Gastroesophageal sphincter (tissue), 4 donors: ENCODE data around the gene PLEKHA3. TPM values are rescaled to one million over a fixed set of nuclear protein-coding genes. Genes with fewer than 3 reads are reported as not detected.

Experiments used
- ATAC-seq: fragments of 150-250 bp; one replicate; pipeline ENCODE4 v1.9.1; 2016; ENCODE audit warnings: mild to moderate bottlenecking, moderate library complexity
- H3K27ac ChIP-seq, 4 donors: fragments of 200-600 bp; sonication (generic) in 3 of 4; 1 replicate in 3 of 4; 2 replicates in 1 of 4; pipeline ENCODE4 v1.5.1; 2016 to 2019
- H3K27me3 ChIP-seq: fragments of 200-600 bp; sonication (generic); one replicate; pipeline ENCODE4 v1.5.1; 2019
- H3K36me3 ChIP-seq, 2 donors: fragments of 200-600 bp; sonication (generic); one replicate each; pipeline ENCODE4 v1.5.1; 2019; ENCODE audit warnings: control low read depth in 1 of 2
- H3K4me1 ChIP-seq, 3 donors: fragments of 200-600 bp; sonication (generic); 1 replicate in 2 of 3; 2 replicates in 1 of 3; pipeline ENCODE4 v1.5.1; 2016 to 2019; ENCODE audit warnings: control low read depth in 2 of 3
- H3K4me3 ChIP-seq, 2 donors: fragments of 200-600 bp; sonication (generic); one replicate each; pipeline ENCODE4 v1.5.1; 2019; ENCODE audit warnings: mild to moderate bottlenecking in 1 of 2, moderate library complexity in 1 of 2
- H3K9me3 ChIP-seq, 3 donors: fragments of 200-600 bp; sonication (generic); one replicate each; pipeline ENCODE4 v1.5.1; 2017 to 2019; ENCODE audit warnings: control low read depth in 2 of 3
- EP300 ChIP-seq: sonication (generic); formaldehyde crosslinking; IDR thresholded peaks from one replicate; pipeline ENCODE4 v1.6.1; 2017; ENCODE audit warnings: antibody characterized with exemption, mild to moderate bottlenecking
- POLR2A ChIP-seq, 2 donors: fragments of 450-650 bp; IDR thresholded peaks; one replicate each; pipeline ENCODE4 v1.6.1; 2017; ENCODE audit warnings: antibody characterized with exemption in 2 of 2, mild to moderate bottlenecking in 2 of 2, moderate library complexity in 1 of 2
- POLR2AphosphoS5 ChIP-seq: sonication (generic); formaldehyde crosslinking; IDR thresholded peaks from one replicate; pipeline ENCODE4 v1.6.1; 2017; ENCODE audit warnings: antibody characterized with exemption
- WGBS, 2 donors: methylation state at CpG; one replicate each; pipeline ENCODE4 v1.1.5; 2018; ENCODE audit warnings: low coverage in 1 of 2; 5-methylcytosine and 5-hydroxymethylcytosine counted together
- total RNA-seq, 4 donors: library from RNA; depleted of rRNA; stranded (reverse); fragments of >200 nt; gene quantifications; one replicate each; pipeline ENCODE4 v1.1.0, GENCODE V29; 2016
- TF ChIP-seq, protein P1 (sequence below), 4 experiments: fragments of 200-600 bp in 2 of 4; fragments of 450-650 bp in 2 of 4; sonication (generic) in 1 of 4; IDR thresholded peaks; one replicate each; pipeline ENCODE4 v1.5.1; 2017 to 2019; ENCODE audit warnings: antibody characterized with exemption in 4 of 4, mild to moderate bottlenecking in 2 of 4, moderate library complexity in 2 of 4

PLEKHA3 gene
- total RNA-seq, 4 donors from 2014 or later = 21.4 to 35.6 (median 31.8) TPM

DNA sequence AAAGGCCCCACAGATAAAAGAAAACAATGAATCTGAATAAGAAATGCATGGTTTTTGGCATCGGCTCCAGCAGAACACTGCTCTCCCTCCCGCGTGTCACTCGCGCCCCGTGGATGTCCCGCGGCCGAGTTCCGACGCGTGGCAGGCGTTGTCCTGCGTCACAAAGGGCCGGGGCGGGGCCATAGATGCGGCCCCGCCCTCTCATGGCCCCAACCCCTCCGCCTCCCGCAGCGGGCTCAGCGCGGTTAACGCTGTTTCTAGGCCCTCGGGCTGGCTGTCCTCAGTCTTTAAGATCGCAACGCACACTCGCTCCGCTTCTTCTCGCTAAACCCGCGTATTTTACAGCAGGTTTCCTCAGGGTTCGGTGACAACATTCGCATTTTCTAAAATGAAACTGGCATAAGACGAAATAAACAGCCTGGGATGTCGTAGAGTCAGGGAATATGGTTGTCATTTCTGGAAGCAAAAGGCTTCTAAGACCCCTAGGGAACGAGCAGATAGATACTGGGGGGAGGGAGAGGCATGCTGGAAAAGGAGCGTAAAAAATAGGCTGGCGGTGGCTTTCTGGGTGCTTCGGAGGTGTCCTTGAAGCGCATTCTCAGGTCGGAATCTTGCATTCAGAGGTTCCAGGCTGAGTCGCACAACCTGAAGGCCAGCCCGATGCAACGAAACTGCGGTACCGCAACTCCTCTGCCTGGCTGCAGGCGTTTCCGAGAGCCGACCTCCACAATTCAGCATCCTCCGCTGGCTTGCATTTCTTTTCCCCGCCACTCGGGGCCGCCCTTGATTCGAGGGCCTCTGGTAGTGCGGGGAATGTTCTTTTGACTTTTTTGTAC, 1.6 kb upstream of the PLEKHA3 start, which contains the start of gene FKBP7:
Gene FKBP7, minus strand, starts transcription at position 162 of the 836 bp plus-strand sequence. Its CDS starts 101 bp downstream, at position 61.
- ATAC-seq = peak; percentile 85

DNA sequence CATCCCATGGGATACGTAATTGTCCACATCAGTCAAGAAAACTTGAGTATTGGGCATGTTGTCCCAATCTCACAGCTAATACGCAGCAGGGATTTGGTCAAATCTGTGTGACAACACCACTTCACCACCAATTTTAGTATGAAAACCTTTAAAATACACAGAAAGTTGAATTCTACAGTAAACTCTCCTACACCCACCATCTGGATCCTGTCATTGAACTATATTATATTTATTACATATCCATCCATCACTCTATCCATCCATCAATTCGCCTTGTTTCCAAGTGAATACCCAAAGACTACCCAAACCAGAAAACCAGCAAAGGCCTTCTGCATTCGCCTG, 1.0 kb upstream of the PLEKHA3 start:
- H3K4me1 ChIP-seq = peaks cover 12 to 65% (median 19%) of the 10 kb centered on the region in 3 donors
- 53 to 67% methylated on average over 4 of the region's 4 CpGs for WGBS, 2 donors
- no peaks in the 10 kb centered on the region for H3K27me3 ChIP-seq
- peak overlapping the region; percentile 68 to 88 for H3K4me3 ChIP-seq
- TF ChIP-seq POLR2A (IDR thresholded peaks at IDR 0.05) = no peak
- TF ChIP-seq EP300 = no peak
- TF ChIP-seq, protein P1, sequence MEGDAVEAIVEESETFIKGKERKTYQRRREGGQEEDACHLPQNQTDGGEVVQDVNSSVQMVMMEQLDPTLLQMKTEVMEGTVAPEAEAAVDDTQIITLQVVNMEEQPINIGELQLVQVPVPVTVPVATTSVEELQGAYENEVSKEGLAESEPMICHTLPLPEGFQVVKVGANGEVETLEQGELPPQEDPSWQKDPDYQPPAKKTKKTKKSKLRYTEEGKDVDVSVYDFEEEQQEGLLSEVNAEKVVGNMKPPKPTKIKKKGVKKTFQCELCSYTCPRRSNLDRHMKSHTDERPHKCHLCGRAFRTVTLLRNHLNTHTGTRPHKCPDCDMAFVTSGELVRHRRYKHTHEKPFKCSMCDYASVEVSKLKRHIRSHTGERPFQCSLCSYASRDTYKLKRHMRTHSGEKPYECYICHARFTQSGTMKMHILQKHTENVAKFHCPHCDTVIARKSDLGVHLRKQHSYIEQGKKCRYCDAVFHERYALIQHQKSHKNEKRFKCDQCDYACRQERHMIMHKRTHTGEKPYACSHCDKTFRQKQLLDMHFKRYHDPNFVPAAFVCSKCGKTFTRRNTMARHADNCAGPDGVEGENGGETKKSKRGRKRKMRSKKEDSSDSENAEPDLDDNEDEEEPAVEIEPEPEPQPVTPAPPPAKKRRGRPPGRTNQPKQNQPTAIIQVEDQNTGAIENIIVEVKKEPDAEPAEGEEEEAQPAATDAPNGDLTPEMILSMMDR (IDR thresholded peaks at IDR 0.05) = no peak
- no peak for TF ChIP-seq POLR2AphosphoS5
- peak overlapping the region; percentile 93 to 98 (median 94) for H3K27ac ChIP-seq
- ATAC-seq = no peak
- no peaks in the 10 kb centered on the region for H3K36me3 ChIP-seq
- H3K9me3 ChIP-seq = no peaks in the 10 kb centered on the region

More for the DNA sequence above, 1.6 kb upstream of the PLEKHA3 start, which contains the start of gene FKBP7:
- H3K27me3 ChIP-seq = no peaks in the 10 kb centered on the region
- H3K27ac ChIP-seq = peak within 1 kb of the TSS; percentile 93 to 98 (median 94)
- H3K9me3 ChIP-seq = no peaks in the 10 kb centered on the region
- H3K4me3 ChIP-seq = peak within 1 kb of the TSS; percentile 68 to 88
- no peaks in the 10 kb centered on the region for H3K36me3 ChIP-seq
- H3K4me1 ChIP-seq = peaks cover 12 to 65% (median 19%) of the 10 kb centered on the region in 3 donors
- TF ChIP-seq POLR2A (IDR thresholded peaks at IDR 0.05) = peak; percentile 63 to 83
- TF ChIP-seq EP300 = no peak
- TF ChIP-seq, protein P1 (IDR thresholded peaks at IDR 0.05) = peak; percentile 29 to 83 (median 65)
- TF ChIP-seq POLR2AphosphoS5 = peak; percentile 85
- 4 to 9% methylated on average over 19 to 31 of the region's 56 CpGs for WGBS, 2 donors

GRCh38 chr2:178479758-178480226, 465 bp upstream of the PLEKHA3 start:
- ATAC-seq = no peak
- WGBS, 2 donors = 25 to 52% methylated on average over 3 to 16 of the region's 19 CpGs
- peak overlapping the region; percentile 93 to 98 (median 94) for H3K27ac ChIP-seq
- no peaks in the 10 kb centered on the region for H3K27me3 ChIP-seq
- H3K36me3 ChIP-seq = no peaks in the 10 kb centered on the region
- TF ChIP-seq POLR2A (IDR thresholded peaks at IDR 0.05) = no peak
- TF ChIP-seq EP300 = no peak
- TF ChIP-seq POLR2AphosphoS5 = no peak
- TF ChIP-seq, protein P1 (IDR thresholded peaks at IDR 0.05) = no peak
- H3K4me3 ChIP-seq = peak overlapping the region; percentile 77 to 89
- H3K4me1 ChIP-seq = peaks cover 16 to 66% (median 19%) of the 10 kb centered on the region in 3 donors
- H3K9me3 ChIP-seq = no peaks in the 10 kb centered on the region

DNA sequence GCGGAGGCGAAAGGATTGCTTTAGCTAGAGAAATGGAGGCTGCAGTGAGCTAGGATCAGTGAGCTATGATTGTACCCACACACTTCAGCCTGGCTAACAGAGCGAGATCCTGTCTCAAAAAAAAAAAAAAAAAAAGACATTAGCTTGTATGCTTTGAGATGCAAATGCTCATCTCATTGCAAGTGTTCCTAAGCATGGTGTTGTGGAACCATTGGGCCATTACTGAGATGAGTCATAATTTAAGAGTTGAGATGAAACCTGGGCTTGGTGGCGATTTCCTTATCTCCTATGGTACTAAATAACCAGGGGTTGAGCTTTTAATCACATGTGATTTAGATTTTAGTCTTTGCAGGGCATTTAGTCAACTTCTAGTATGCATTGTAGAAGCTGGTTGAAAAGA, 2.2 kb downstream of the PLEKHA3 start:
- H3K4me1 ChIP-seq = peaks cover 19 to 65% (median 22%) of the 10 kb centered on the region in 3 donors
- no peaks in the 10 kb centered on the region for H3K27me3 ChIP-seq
- no peaks in the 10 kb centered on the region for H3K9me3 ChIP-seq
- H3K27ac ChIP-seq = no peak overlapping the region
- H3K36me3 ChIP-seq = peaks cover 0 to 15% of the 10 kb centered on the region in 2 donors
- peak overlapping the region in 1 of 2 donors; percentile 89 for H3K4me3 ChIP-seq
- 86 to 98% methylated on average over 4 of the region's 4 CpGs for WGBS, 2 donors
- no peak for ATAC-seq
- TF ChIP-seq, protein P1 (IDR thresholded peaks at IDR 0.05) = no peak
- no peak for TF ChIP-seq EP300
- no peak for TF ChIP-seq POLR2AphosphoS5
